Gastrocnemius medialis (tissue), 4 donors: ENCODE data around the gene ELMO1.

Experiments
- CTCF ChIP-seq, 5 experiments: fragments of 450-650 bp in 3 of 5; fragments of 200-600 bp in 2 of 5; sonication (generic) in 2 of 5; IDR thresholded peaks in 4 of 5; conservative IDR thresholded peaks in 1 of 5; 1 replicate in 4 of 5; 2 replicates in 1 of 5; pipeline ENCODE4 v1.5.1; 2016 to 2019; ENCODE audit warnings: antibody characterized with exemption in 5 of 5, mild to moderate bottlenecking in 3 of 5, moderate library complexity in 3 of 5
- POLR2A ChIP-seq, 2 donors: fragments of 450-650 bp; IDR thresholded peaks; one replicate each; pipeline ENCODE4 v1.6.1; 2017; ENCODE audit warnings: antibody characterized with exemption in 2 of 2, mild to moderate bottlenecking in 2 of 2, moderate library complexity in 2 of 2

- TF ChIP-seq CTCF (IDR thresholded peaks at IDR 0.05 in 4 of 5, conservative IDR thresholded peaks at IDR 0.05 in 1 of 5) (no peak), POLR2A (IDR thresholded peaks at IDR 0.05) (no peak)
These were observed 35.9 kb upstream of the ELMO1 start for GRCh38 chr7:37484426-37485073.
